ENCODE data around the gene OARD1.
"Not testable (repeated sequence)": the region's sequence is repeated elsewhere in the genome, so short reads cannot be mapped to it uniquely, and the experiment has no call there.

OARD1 gene

DNA sequence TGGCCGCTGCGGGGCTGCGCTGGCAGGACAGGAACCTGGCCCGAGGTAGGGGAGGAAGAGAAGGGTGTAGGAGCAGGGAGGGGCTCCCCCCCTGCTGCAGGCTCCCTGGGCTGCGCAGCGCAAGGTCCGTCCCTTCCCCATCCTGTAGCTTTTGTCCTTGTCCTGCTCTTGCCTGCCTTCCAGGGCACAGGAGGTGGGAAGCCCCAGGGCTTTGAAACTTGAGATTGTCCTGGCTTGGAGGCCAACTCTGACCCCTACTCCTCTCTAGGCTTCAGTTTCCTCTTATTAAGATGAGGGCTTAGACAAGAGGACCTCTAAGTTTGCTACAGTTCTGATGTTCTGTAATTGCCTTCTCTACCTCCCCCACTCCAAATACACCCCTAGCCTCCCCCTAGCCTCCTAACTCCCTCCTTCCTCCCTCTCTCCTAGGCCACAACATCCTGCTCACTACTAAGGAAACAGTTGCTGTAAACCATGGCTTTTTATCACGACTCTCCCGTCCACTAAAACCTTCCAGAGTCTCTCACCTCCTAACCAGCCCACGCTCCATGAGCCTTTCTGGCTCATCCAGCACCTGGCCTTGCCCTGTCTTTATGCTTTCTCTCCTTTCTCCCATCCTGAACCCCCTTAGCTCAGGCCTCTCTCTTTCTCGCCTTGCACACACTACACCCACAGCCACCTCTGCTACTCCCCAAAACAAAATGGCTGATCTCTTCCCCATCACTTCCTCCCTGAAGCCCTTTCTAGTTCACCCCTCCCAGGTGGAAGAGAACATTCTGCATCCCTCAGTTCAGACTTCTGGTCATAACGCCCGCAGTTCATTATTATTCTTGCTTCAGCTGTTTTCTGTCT lies 43.4 kb downstream of the OARD1 start:
- in situ Hi-C loops (cut with MboI; ENCODE audit: low sequenced_read_pairs), result no loop called here

DNA sequence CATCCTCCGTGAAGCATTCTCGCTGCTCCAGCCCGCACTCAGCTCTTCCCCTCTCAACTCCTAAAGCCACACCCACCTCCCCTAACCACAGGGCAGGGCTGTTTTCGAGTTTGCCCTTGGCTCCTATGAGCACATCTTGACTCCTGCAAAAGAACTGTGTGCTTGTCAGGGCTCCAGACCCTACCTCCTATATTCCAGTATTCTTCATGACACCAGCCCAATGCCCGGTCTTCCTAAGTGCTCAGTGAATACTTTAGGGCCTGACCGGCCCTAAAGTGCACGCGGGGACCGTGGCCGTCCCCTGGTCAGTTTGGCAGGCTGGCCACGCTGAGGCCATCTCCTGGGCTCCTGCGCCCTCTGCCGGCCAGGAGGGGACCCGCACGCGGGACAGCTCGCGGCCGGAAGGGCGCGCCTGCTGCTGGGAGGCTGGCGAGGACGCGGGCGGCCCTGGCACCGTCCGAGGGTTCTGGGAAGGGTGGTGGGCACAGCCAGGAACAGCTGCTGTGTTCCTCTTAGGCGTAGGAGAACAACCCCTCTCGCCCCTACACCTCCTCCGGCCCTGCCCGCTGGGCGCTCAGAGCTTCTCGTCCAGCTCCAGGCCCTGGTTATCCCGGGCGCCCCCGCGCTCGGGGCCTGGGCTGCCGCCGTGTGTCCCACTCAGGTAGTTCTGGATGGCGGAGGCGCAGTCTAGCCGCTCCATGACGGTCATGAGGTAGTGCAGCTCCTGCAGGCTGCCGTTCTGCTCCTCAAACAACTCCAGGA lies 44.2 kb downstream of the OARD1 start:
- in situ Hi-C loops (cut with MboI; ENCODE audit: low sequenced_read_pairs), result no loop called here

DNA sequence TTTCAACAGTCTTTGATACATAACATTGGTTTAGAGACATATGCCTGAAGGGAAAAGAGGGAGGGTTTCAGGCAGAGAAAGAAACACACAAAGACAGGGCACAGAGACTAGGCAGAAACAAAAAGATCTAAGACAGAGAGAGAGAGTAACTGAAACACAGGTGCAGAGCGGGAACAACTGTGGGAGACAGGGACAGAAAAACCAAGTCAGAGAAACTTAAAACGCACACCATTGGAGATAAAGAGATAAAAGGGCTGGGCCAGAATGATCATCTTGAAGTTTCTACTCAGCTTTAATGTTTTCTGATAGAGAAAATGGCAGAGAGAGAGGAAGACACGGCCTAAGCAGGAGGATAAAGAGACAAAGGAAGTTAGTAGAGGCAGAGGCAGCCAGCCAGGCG lies 44.9 kb downstream of the OARD1 start:
- in situ Hi-C loops (cut with MboI; ENCODE audit: low sequenced_read_pairs), result no loop called here

DNA sequence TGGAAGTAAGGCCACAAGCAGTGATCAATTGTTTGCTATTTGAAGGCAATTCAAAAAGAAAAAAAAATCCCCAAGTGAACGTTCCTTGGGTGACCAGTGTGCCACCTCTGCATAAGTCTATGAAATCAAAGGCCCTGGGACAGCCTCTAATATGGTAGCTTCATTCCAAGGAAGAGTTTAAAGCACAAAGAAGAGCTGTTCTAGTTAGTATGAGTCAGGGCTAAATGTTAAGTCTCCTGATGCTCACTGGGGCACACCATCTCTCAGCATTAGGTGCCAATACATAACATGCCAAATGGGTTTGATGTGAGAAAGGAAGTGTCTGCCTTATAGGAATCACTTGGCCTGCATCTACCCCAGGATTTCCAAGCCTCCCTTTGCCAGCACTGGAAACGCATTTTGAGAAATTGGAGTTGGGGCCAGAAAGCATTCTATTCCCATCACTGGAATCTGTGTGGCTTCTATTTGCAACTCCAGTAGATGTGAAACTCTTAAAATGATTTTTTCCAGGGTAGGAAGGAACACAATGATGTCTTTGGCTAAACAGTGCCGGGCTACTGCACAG lies 46.1 kb downstream of the OARD1 start:
- in situ Hi-C loops (cut with MboI; ENCODE audit: low sequenced_read_pairs), result no loop called here

DNA sequence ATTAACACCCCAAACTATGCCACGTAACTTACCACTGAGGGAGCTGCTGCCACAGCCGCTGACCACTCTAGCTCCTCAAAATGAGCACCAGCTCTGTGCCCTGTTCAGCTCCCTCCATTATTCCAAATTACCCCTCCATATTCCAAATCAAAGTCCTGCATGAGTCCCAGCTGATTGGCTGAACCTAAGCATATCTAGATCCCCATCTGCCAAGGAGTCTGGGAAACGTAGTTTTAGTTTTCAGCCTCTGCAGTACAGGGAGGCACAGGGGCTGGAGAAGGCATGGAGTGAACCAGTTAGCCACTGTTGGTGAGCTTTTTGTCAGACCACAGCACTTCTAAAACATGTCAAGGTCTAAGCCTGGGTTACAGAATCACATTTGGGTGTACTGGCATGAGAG lies 49.0 kb downstream of the OARD1 start:
- in situ Hi-C loops (cut with MboI; ENCODE audit: low sequenced_read_pairs), result no loop called here

DNA sequence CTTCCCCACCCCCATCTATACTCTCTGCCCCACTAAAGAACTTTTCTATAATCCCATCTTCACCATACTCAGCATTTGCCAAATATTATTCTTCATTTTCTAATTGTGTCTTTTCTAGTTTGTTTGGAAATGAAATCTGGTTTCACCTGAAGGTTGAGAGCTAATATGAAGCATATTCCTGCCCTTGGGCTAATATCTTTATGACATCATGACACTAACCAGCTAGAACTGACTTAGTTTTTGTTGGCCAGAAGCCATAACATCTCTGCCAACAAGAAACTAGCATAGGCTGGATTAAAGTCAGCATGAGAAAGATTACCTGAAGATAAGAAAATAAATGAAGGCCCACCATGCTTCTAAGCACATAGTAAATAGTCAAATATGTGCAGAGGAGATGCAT lies 49.9 kb downstream of the OARD1 start:
- in situ Hi-C loops (cut with MboI; ENCODE audit: low sequenced_read_pairs), result no loop called here

DNA sequence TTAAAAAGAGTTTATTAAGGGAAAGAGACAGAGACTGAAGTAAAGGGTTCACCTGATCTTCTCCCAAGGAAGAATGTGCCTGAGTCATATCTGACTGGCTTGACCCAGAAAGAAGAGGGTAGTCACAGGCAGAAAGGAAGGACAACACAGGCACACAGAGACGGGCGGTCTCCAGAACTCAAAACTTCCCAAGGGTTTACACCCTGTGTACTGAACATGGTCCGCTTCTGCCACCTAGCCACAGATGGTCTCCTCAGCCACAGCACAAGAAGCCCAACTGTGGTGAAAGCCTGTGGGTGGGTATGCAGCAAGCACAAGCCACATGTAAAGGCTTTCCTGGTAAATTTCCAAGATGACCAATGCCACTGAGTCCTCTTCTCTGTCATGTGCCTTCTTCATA lies 50.3 kb downstream of the OARD1 start:
- in situ Hi-C loops (cut with MboI; ENCODE audit: low sequenced_read_pairs), result no loop called here

DNA sequence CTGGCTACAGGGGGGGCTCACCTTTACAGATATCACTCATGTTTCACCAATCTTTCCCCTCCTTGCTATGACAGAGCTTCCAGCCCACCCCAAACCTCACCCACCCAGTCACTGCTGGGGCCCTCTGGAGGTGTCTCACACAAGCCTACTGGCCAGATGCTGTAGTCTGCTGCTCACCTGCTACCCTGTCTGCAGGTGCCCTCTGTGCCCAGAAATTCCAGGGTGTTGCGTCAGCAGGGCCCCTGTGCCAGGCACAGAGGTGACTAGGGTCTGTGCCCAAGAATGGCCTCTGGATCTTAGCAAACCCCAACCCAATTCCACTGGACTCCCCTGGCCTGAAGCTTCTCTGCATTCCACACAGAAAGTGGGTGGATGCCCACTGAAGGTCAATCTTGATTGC lies 54.5 kb downstream of the OARD1 start:
- in situ Hi-C loops (cut with MboI; ENCODE audit: low sequenced_read_pairs), result no loop called here

DNA sequence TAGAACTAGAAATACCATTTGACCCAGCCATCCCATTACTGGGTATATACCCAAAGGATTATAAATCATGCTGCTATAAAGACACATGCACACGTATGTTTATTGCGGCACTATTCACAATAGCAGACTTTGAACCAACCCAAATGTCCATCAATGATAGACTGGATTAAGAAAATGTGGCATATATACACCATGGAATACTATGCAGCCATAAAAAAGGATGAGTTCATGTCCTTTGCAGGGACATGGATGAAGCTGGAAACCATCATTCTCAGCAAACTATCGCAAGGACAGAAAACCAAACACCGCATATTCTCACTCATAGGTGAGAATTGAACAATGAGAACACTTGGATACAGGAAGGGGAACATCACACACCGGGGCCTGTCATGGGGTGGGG lies 56.3 kb downstream of the OARD1 start:
- in situ Hi-C loops (cut with MboI; ENCODE audit: low sequenced_read_pairs), result not testable (repeated sequence)

DNA sequence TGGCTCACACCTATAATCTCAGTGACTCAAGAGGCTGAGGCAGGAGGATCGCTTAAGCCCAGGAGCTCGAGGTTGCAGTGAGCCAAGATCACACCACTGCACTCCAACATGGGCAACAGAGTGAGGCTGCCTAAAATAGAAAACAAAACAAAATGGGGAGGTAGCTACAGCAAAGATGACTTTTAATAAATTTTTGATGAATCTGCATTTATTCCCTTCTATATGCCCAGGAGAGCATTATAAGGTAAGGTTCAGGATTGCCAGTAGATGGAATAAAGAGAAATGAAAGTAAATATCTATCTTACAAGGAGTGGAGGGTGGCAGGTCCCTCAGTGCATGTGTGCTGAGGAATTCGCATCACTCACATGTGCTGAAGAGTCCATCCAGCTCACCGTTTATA lies 57.4 kb downstream of the OARD1 start:
- in situ Hi-C loops (cut with MboI; ENCODE audit: low sequenced_read_pairs), result no loop called here
